NCI-H748 treated with DMSO at 0.1 percent for 48 hours (cell line): ENCODE measurements around the gene CHD9.
"Not testable (repeated sequence)": the region's sequence is repeated elsewhere in the genome, so short reads cannot be mapped to it uniquely, and the experiment has no call there.

Source experiments
- DNase-seq: peaks from one replicate; lab custom pipeline; 2025; lab: John Stamatoyannopoulos, UW

Gene CHD9

GRCh38 chr16:53207810-53208752 lies 153.3 kb downstream of the CHD9 start:
- DNase-seq, result peak; percentile 78

- no peak for DNase-seq
Observed at GRCh38 chr16:53209429-53209828, 154.6 kb downstream of the CHD9 start.

GRCh38 chr16:53209877-53210276 lies 155.1 kb downstream of the CHD9 start:
- DNase-seq, result peak; percentile 3

DNA sequence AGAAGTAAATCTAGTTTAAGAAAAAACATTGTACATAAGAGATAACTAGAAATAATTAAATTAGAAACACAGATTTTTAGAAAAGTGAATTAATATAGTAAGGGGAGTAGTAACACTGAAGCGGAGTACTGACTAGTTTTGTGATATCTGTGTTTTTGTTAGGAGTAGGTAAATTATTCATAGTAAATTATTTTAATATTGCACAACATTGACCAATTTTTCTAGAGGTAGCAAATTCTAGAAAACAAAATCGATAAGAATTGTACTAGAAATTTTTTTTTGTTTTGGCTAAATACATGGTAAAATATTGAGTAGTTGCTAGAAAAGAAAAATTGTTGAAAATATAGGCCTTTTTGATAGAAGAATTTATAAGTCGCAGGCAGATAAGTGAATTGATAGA lies 156.5 kb downstream of the CHD9 start:
- no peak for DNase-seq

DNA sequence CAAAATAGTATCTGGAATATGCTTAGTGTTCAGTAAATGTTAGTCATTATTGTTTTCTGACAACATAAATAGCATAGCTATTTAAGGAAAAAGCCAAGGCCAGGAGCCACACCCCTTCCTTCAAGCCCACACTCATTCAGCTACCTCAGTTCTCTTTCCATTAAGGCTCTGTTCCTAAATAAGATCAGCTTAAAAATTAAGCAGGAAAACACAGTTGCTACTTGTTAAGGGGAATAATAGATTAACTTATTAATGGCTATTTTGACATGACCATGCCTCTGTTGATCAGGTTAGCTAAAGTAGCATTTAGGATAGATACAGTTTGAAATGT lies 158.1 kb downstream of the CHD9 start:
- no peak for DNase-seq

DNA sequence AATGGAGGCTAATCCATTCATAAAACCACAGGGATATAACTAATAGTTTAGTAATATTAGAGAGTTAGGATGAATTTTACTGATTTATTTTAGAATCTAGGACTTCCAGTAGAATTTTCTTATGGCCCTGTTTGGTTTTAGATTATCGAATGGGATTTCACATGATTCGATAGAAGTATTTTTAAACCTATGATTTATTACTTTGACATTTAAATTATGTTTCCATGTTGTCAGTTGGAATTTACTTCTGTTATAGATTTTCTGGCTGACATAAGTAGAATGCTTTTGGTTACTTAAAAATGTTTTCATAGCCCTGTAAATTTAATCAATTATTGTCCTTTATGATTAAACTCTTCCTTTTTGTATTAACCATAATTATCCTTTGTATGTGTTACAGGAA lies 158.8 kb downstream of the CHD9 start:
- no peak for DNase-seq

DNA sequence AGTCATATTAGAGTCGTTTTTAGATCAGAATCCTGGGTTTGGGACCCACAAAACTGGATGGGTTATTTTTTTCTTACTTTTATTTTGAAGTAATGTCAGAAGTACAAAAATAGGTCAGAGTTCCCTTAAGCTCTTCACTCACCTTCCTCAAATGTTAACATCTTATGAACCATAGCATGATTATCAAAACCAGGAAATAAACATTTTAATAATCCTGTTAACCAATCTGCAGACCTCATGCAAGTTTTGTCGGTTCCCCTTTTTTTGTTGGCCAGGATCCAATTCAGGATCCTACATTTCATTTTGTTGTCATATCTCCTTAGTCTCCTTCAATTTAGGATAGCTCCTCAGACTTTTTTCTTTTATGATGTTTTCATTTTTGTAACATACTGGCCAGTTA lies 162.0 kb downstream of the CHD9 start:
- no peak for DNase-seq

DNA sequence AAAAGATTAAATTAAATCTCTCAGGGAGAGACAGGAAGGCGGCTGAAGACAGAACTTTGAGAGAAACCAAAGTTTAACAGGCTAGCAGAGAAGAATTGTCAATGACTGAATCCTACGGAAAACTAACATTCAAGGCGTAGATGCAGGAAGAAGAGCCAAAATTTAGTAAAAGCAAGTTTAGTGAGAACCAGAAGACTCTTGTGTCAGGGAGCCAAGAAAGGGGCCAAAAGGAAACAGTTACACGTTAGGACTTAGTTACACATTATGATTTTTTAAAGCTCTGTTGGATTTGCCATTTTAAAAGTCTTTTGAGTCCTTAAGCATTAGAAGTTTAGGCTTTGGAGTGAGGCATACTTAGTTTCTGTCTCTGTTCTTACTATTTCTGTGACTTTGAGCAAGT lies 164.6 kb downstream of the CHD9 start:
- no peak for DNase-seq

DNA sequence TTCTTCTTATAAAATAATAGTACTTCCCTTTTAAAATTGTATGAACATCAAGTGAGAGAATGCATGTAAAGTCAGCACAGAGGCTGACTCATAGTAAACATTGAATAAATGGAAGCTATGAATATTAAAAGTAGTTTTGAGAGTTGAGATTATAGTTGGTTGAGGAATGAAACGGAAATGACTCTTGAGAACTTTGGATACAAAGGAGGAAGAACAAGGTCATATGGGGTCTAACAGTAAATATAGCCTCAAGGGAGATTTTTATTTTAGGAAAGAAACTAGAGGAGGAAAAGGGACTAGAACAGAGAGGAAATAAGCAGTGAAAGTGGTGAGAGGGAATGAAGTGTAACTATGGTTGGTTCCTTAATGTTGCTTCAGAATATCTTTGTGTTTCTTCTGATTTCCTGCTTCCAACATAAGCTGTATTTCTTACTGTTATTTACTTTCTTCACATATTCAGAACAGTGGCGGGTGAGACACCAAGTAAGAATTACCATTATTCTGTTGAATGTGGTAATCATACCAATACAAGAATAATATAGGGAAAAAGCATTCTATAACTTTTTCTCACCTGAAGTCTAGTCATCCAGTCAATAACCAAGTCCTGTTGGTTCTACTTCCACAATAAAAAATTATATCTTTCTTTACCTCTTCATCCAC lies 165.1 kb downstream of the CHD9 start:
- no peak for DNase-seq

DNA sequence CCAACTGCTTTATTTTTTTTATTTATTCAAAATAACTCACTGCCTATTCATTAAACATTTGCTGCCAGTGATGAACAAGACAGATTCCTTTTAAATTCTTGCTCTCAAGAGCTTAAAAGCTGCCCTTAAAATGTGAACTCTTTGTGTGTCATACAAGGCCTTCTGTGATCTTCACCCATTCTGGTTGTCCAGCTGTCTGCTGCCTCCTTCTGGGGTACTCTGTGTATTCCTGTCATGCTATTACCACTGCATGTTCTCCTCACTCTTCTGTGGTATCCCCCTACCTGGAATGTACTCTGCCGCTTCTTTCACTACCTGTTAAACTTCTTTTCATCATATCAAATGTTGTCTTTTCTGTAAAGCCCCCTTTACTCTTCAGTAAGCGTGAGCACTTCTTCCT lies 165.8 kb downstream of the CHD9 start:
- no peak for DNase-seq

DNA sequence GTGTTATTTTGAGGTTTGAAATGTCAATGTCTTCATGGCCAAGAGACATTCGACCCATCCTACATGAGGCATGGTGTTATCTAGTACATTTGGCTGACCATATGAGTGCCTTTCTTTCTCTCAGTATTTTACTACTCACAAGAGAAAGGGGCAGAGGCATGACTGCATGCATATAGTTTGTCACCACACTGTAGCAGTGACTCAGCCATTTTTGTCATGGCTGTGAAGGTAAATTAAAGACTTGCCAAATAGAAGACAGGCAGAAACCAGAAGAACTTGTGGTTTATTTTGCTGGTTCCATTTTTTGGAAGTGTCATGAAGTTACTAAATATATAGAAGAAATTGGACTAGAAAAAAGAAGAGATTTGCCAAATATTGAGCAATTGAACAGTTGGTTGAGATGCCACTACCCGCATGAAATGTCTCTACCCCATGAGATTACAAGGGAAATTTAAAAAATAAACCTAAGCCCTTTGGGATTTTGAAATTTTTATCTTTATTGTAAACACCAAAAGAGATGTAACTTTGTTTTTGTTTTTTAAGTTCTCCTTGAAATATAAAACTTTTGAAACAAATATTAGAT lies 170.3 kb downstream of the CHD9 start:
- no peak for DNase-seq

DNA sequence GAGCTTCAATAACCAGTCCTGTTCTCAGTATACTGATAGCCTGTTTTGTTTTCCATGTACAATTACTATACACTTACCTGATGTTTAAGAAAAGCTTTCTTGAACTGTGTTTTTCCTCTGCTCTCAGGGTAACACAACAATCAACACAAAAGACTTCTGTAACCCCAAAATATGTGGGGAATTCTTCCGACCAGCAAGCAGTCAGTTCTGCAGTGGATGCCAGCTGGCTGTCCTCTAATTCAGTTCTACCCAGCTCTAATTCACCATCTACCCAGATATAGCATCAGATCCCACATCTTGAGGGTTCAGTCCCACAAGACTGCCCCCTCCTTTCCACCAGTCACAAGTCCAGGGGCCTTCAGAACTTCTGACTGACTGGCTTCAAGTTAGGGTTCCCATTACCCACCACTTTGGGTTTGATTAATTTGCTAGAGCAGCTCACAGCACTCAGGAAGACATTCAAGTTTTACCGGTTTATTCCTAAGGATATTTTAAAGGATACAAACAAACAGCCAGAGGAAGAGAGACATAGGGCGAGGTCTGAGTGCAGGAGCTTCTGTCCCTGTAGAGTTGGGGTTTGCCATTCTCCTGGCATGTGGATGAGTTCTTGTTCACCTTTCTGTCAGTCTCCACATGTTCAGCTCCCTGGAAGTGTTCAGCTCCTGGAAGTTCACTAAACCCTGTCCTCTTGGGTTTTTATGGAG lies 178.2 kb downstream of the CHD9 start:
- no peak for DNase-seq

- DNase-seq, result no peak
Observed at GRCh38 chr16:53234836-53235235, 180.0 kb downstream of the CHD9 start.

GRCh38 chr16:53235851-53236250 lies 181.1 kb downstream of the CHD9 start:
- no peak for DNase-seq

- DNase-seq, result no peak
Observed at GRCh38 chr16:53249331-53249730, 194.5 kb downstream of the CHD9 start.

DNA sequence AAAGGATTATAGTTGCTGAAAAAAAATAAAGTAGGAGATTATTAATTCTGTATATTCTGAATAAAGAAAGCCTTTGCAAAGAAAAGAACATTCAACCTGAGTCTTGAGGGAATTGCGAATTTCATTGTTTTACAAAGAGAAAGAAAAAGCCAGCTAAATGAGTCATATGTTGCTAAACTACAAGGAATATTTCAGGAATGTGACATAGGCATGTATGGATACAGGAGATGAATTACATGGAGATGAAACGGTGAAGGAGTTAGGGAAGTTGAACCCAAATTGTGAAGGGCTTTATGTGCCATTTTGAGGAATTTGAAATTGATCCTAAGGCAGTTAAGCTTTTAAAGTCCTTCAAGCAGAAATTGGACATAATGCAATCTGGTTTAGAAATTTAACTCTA lies 202.2 kb downstream of the CHD9 start:
- DNase-seq, result no peak

DNA sequence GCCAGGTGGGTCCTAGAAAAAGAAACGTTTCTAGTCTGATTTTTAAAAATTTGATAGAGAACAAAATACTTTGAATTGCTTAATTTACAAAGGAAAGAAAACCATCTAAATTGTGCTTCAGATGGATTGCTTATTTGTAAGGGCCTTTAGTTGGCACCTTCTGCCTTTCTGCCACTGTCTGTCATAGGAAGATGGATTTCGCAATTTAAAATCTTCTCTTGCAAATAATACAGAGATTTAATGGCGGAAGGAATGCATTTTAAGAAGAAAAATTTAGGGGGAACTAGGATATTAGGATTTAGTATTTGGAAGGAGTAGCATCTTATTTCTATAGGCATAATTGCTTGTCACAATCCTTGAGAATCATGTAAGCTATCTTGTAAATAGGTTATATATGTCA lies 204.0 kb downstream of the CHD9 start:
- no peak for DNase-seq

GRCh38 chr16:53261276-53261675 lies 206.5 kb downstream of the CHD9 start:
- no peak for DNase-seq

- no peak for DNase-seq
Observed at GRCh38 chr16:53262645-53263044, 207.9 kb downstream of the CHD9 start.

DNA sequence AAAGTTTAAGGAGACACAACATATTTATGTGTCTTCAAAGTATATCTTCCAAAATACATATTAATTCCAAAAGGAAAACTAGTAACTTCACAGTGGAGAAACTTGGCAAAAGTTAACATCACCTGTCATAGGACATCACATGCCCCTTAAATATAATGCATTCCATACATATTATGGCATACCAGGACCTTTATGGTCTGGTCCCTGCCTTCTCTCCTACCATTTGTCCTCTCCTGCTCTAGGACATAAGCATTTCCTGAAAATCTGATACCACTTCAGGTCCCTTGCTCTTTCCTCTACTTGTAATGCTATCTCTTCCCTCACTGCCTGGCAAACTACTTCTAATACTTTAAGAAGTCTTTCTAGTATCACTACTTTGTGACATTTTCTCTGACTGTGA lies 211.4 kb downstream of the CHD9 start:
- no peak for DNase-seq

GRCh38 chr16:53278498-53278897 lies 223.7 kb downstream of the CHD9 start:
- not testable (repeated sequence) for DNase-seq

DNA sequence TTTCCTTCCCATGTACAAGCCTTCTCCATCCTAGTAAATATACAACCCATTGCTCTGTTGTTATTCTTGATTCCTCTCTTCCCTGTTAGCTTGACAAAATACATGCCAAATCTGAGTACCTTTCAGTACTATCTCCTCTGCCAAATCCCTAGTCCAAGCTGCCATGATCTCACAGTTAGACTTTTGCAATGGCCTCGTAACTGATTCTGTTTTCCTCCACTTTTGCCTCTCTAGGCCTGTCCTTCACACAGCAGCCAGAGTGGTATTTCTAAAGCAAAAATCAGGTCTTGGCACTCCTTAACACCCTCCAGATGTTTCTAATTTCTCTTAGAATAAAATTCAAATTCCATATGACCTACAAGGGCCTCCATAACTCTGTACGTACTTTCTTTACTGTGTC lies 226.5 kb downstream of the CHD9 start:
- no peak for DNase-seq

- DNase-seq, result no peak
Observed at GRCh38 chr16:53281859-53282258, 227.1 kb downstream of the CHD9 start.
